ENCODE data around the gene PLEKHA6.

Gene PLEKHA6

GRCh38 chr1:204396015-204396583 is 36.4 kb upstream of the PLEKHA6 start:
- no peak overlapping the region for H3K4me3 ChIP-seq (ENCODE audit: low read depth, low read length)
- TF ChIP-seq CTCF (IDR thresholded peaks at IDR 0.05; ENCODE audit: control insufficient read depth, extremely low read depth, insufficient read depth), result no peak
- DNase-seq (ENCODE audit: low read depth), result no peak

- no peak for TF ChIP-seq CTCF (IDR thresholded peaks at IDR 0.05; ENCODE audit: control insufficient read depth, extremely low read depth, insufficient read depth)
- DNase-seq (ENCODE audit: low read depth), result no peak
- no peak overlapping the region for H3K4me3 ChIP-seq (ENCODE audit: low read depth, low read length)
These were observed 31.9 kb upstream of the PLEKHA6 start for GRCh38 chr1:204391629-204392028.

- H3K4me3 ChIP-seq (ENCODE audit: low read depth, low read length), result no peak overlapping the region
- TF ChIP-seq CTCF (IDR thresholded peaks at IDR 0.05; ENCODE audit: control insufficient read depth, extremely low read depth, insufficient read depth), result no peak
- DNase-seq (ENCODE audit: low read depth), result no peak
These were observed 31.2 kb upstream of the PLEKHA6 start for GRCh38 chr1:204390751-204391466.

GRCh38 chr1:204385727-204386126 is 26.0 kb upstream of the PLEKHA6 start:
- DNase-seq (ENCODE audit: low read depth), result no peak
- no peak for TF ChIP-seq CTCF (IDR thresholded peaks at IDR 0.05; ENCODE audit: control insufficient read depth, extremely low read depth, insufficient read depth)
- H3K4me3 ChIP-seq (ENCODE audit: low read depth, low read length), result no peak overlapping the region

GRCh38 chr1:204384636-204385352 is 25.1 kb upstream of the PLEKHA6 start:
- TF ChIP-seq CTCF (IDR thresholded peaks at IDR 0.05; ENCODE audit: control insufficient read depth, extremely low read depth, insufficient read depth), result no peak
- no peak overlapping the region for H3K4me3 ChIP-seq (ENCODE audit: low read depth, low read length)
- no peak for DNase-seq (ENCODE audit: low read depth)

- no peak for DNase-seq (ENCODE audit: low read depth)
- no peak overlapping the region for H3K4me3 ChIP-seq (ENCODE audit: low read depth, low read length)
- TF ChIP-seq CTCF (IDR thresholded peaks at IDR 0.05; ENCODE audit: control insufficient read depth, extremely low read depth, insufficient read depth), result no peak
These were observed 23.6 kb upstream of the PLEKHA6 start for GRCh38 chr1:204383163-204383904.

All from LNCaP clone FGC (cell line).